Measurements from ENCODE around the gene PXMP2.

PXMP2 gene

GRCh38 chr12:132687211-132688164, at the start of gene PXMP2, which contains the start of gene POLE:
PXMP2 (plus strand) TSS chr12:132687587; CDS start chr12:132687671, 84 bp downstream.
POLE (minus strand) TSS chr12:132687342; CDS start chr12:132687315, 27 bp downstream.
- peak; percentile 91 for DNase-seq (ENCODE audit: low spot score)

GRCh38 chr12:132637811-132638210, 49.6 kb upstream of the PXMP2 start:
- DNase-seq (ENCODE audit: low spot score): no peak

- peak; percentile 31 for DNase-seq (ENCODE audit: low spot score)
Measured at GRCh38 chr12:132638541-132639408, 48.6 kb upstream of the PXMP2 start.

GRCh38 chr12:132639956-132640520, 47.3 kb upstream of the PXMP2 start:
- no peak for DNase-seq (ENCODE audit: low spot score)

GRCh38 chr12:132640936-132641335, 46.5 kb upstream of the PXMP2 start:
- DNase-seq (ENCODE audit: low spot score): no peak

- no peak for DNase-seq (ENCODE audit: low spot score)
Measured at GRCh38 chr12:132641811-132642650, 45.4 kb upstream of the PXMP2 start.

GRCh38 chr12:132642846-132643835, 44.2 kb upstream of the PXMP2 start:
- no peak for DNase-seq (ENCODE audit: low spot score)

- no peak for DNase-seq (ENCODE audit: low spot score)
Measured at GRCh38 chr12:132646850-132647249, 40.5 kb upstream of the PXMP2 start.

- DNase-seq (ENCODE audit: low spot score): no peak
Measured at GRCh38 chr12:132647858-132648257, 39.5 kb upstream of the PXMP2 start.

GRCh38 chr12:132648616-132649225, 38.7 kb upstream of the PXMP2 start:
- DNase-seq (ENCODE audit: low spot score): no peak

- no peak for DNase-seq (ENCODE audit: low spot score)
Measured at GRCh38 chr12:132649226-132649945, 38.0 kb upstream of the PXMP2 start.

GRCh38 chr12:132651444-132652100, 35.8 kb upstream of the PXMP2 start:
- DNase-seq (ENCODE audit: low spot score): no peak

GRCh38 chr12:132653567-132654290, 33.7 kb upstream of the PXMP2 start:
- DNase-seq (ENCODE audit: low spot score): no peak

GRCh38 chr12:132657004-132657727, 30.2 kb upstream of the PXMP2 start:
- no peak for DNase-seq (ENCODE audit: low spot score)

- no peak for DNase-seq (ENCODE audit: low spot score)
Measured at GRCh38 chr12:132658149-132658894, 29.1 kb upstream of the PXMP2 start.

GRCh38 chr12:132659146-132659545, 28.2 kb upstream of the PXMP2 start:
- no peak for DNase-seq (ENCODE audit: low spot score)
